CD4-positive, CD25-positive, alpha-beta regulatory T cell (primary cell): ENCODE results near the gene APOL1. TPM values are rescaled to one million over a fixed set of nuclear protein-coding genes. Genes with fewer than 3 reads are reported as not detected.
A peak's percentile ranks its signal among the peaks of the same experiment; 100 is the strongest.

Source experiments
- ATAC-seq, 2 donors: fragments of 150-1000 bp; cut with Tn5 transposase; one replicate each; pipeline ENCODE4 v1.10.0; 2021; ENCODE audit warnings: low read depth in 2 of 2, moderate number of reproducible peaks in 2 of 2, moderate library complexity in 1 of 2
- DNase-seq, 3 donors: peaks; one replicate each; pipeline versions ENCODE4 v3.0.0 to v3.0.0-alpha.2; 2012 to 2022; ENCODE audit warnings: mixed read lengths in 1 of 3
- H3K27ac ChIP-seq: one replicate; pipeline ENCODE4 v1.7.0; 2013; ENCODE audit warnings: mild to moderate bottlenecking, low read length; ENCODE audit not compliant: insufficient read depth, poor library complexity, severe bottlenecking
- H3K27me3 ChIP-seq: one replicate; pipeline ENCODE4 v1.7.0; 2013; ENCODE audit warnings: low read length; ENCODE audit not compliant: control insufficient read depth, insufficient read depth
- H3K36me3 ChIP-seq: one replicate; pipeline ENCODE4 v1.7.0; 2013; ENCODE audit warnings: mild to moderate bottlenecking, low read length, moderate library complexity; ENCODE audit not compliant: control insufficient read depth, insufficient read depth
- H3K4me1 ChIP-seq: 2 replicates; pipeline ENCODE4 v1.7.0; 2013; ENCODE audit warnings: mild to moderate bottlenecking, low read length; ENCODE audit not compliant: insufficient read depth, control insufficient read depth, poor library complexity, severe bottlenecking
- H3K4me3 ChIP-seq: one replicate; pipeline ENCODE4 v1.7.0; 2013; ENCODE audit warnings: low read depth, mild to moderate bottlenecking, low read length, moderate library complexity
- H3K9me3 ChIP-seq, 2 experiments: 1 replicate in 1 of 2; 2 replicates in 1 of 2; pipeline ENCODE4 v1.7.0; 2013; ENCODE audit warnings: low read length in 2 of 2, mild to moderate bottlenecking in 1 of 2, moderate library complexity in 1 of 2; ENCODE audit not compliant: control insufficient read depth in 2 of 2
- H3K27ac Mint-ChIP-seq, 3 donors: one replicate each; pipeline ENCODE4 v1.8.0; 2020 to 2022; ENCODE audit warnings: mild to moderate bottlenecking in 3 of 3, mixed read lengths in 3 of 3, moderate library complexity in 2 of 3
- H3K27me3 Mint-ChIP-seq: one replicate; pipeline ENCODE4 v1.8.0; 2022; ENCODE audit warnings: mild to moderate bottlenecking, mixed read lengths
- H3K36me3 Mint-ChIP-seq: one replicate; pipeline ENCODE4 v1.8.0; 2020; ENCODE audit warnings: mixed read lengths
- H3K4me1 Mint-ChIP-seq, 4 donors: one replicate each; pipeline ENCODE4 v1.8.0; 2020 to 2022; ENCODE audit warnings: mixed read lengths in 4 of 4, mild to moderate bottlenecking in 1 of 4
- H3K4me3 Mint-ChIP-seq, 4 donors: one replicate each; pipeline ENCODE4 v1.8.0; 2020 to 2022; ENCODE audit warnings: mild to moderate bottlenecking in 4 of 4, mixed read lengths in 4 of 4, moderate library complexity in 3 of 4
- H3K9me3 Mint-ChIP-seq, 7 donors: one replicate each; pipeline ENCODE4 v1.8.0; 2020 to 2022; ENCODE audit warnings: mixed read lengths in 7 of 7, mild to moderate bottlenecking in 3 of 7, moderate library complexity in 2 of 7
- polyA plus RNA-seq, 4 donors: library from polyadenylated mRNA; unstranded; fragments of 300-500 nt; fragmentation: Illumina TruSeq; gene quantifications; one replicate each; pipeline ENCODE4 v1.2.3, GENCODE V29; 2021
- total RNA-seq: library from RNA; stranded (reverse); gene quantifications from one replicate; pipeline ENCODE4 v1.2.3, GENCODE V29; 2022

The APOL1 gene
- total and polyA plus RNA-seq, 5 donors from 2014 or later: 6.3 to 16.8 (median 7.6) TPM

DNA sequence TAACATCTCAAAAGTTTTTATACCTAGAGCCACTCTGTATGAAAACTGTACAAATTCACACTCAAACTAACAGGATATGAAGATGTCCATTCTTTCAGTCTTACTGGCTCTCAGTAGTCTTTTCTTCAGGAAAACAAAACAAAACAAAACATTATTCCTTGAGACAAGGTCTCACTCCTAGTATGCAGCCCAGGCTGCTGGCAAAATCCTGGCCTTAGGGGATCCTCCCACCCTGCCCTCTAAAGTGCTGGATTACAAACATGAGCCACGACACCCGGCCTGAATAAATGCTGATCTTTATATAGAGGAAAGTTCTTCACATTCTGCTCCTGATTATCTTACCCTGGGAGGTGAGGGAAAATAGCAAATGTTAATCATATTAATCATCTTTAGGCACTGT lies 18.7 kb upstream of the APOL1 start:
- no peaks in the 10 kb centered on the region for H3K27me3 Mint-ChIP-seq
- Histone ChIP-seq H3K4me3 (no peak overlapping the region), H3K4me1 (peaks cover 31% of the 10 kb centered on the region), H3K27ac (no peak overlapping the region), H3K27me3 (no peaks in the 10 kb centered on the region), H3K36me3 (peaks cover 66% of the 10 kb centered on the region), H3K9me3 (no peaks in the 10 kb centered on the region)
- no peak for DNase-seq
- peak overlapping the region in 1 of 4 donors; percentile 96 for H3K4me3 Mint-ChIP-seq
- H3K27ac Mint-ChIP-seq: peak overlapping the region in 2 of 3 donors; percentile 42 to 87
- peaks cover 68% of the 10 kb centered on the region for H3K36me3 Mint-ChIP-seq
- H3K4me1 Mint-ChIP-seq: peaks cover 34 to 53% (median 43%) of the 10 kb centered on the region in 4 donors
- no peak for ATAC-seq
- peaks cover 0 to 2% (median 0%) of the 10 kb centered on the region in 7 donors for H3K9me3 Mint-ChIP-seq

DNA sequence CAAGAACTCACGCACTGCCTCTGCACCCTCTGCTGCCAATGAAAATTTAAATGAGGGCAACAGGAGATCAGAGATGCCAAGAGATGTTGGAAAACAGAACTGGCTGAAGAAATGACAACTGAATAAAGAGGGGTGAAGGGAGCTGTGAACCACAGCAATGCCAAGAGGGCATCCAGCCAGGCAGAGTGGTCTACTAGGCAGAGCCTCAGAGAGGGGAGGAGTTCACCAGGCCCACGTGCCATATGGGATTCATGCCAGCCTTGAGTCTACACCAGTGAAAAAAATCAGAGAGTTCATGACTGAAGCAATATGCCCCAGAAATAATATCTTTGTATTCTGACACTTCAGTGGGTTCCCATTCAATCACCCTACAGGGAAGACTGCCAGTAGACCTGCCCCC lies 18.0 kb upstream of the APOL1 start:
- H3K4me1 Mint-ChIP-seq: peaks cover 37 to 60% (median 48%) of the 10 kb centered on the region in 4 donors
- no peaks in the 10 kb centered on the region for H3K27me3 ChIP-seq
- H3K36me3 Mint-ChIP-seq: peaks cover 65% of the 10 kb centered on the region
- peak overlapping the region; percentile 11 for H3K4me3 ChIP-seq
- ATAC-seq: no peak
- H3K27me3 Mint-ChIP-seq: no peaks in the 10 kb centered on the region
- no peak overlapping the region for H3K27ac ChIP-seq
- peaks cover 0 to 2% (median 0%) of the 10 kb centered on the region in 7 donors for H3K9me3 Mint-ChIP-seq
- DNase-seq: no peak
- H3K9me3 ChIP-seq: no peaks in the 10 kb centered on the region
- peak overlapping the region in 3 of 4 donors; percentile 3 to 96 (median 73) for H3K4me3 Mint-ChIP-seq
- H3K27ac Mint-ChIP-seq: peak overlapping the region in 2 of 3 donors; percentile 42 to 87
- peaks cover 59% of the 10 kb centered on the region for H3K36me3 ChIP-seq
- peaks cover 36% of the 10 kb centered on the region for H3K4me1 ChIP-seq

DNA sequence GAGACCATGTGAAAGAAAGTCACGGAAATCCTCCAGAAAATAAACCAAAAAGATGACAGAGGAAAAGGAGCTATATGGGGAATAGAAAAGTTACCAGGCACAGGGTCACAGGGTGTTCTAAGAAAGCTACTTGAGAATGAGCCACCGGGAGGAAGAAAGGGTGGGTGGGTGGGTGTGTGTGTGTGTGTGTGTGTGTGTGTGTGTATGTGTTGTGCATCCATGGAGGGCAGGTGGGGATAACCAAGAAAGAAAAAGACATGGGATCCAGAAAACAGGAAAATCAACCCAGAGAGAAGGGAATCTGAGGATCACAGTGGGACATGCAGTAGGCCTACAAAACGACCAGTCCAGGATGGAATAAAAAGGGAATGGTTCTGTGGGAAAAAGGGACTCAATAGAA lies 17.3 kb upstream of the APOL1 start:
- peaks cover 37 to 64% (median 48%) of the 10 kb centered on the region in 4 donors for H3K4me1 Mint-ChIP-seq
- Histone ChIP-seq H3K9me3 (no peaks in the 10 kb centered on the region), H3K27me3 (no peaks in the 10 kb centered on the region), H3K36me3 (peaks cover 53% of the 10 kb centered on the region), H3K27ac (no peak overlapping the region), H3K4me3 (peak overlapping the region; percentile 29), H3K4me1 (peaks cover 38% of the 10 kb centered on the region)
- peak overlapping the region; percentile 79 to 100 (median 96) for H3K4me3 Mint-ChIP-seq
- no peak for ATAC-seq
- no peaks in the 10 kb centered on the region for H3K27me3 Mint-ChIP-seq
- peaks cover 0 to 2% (median 0%) of the 10 kb centered on the region in 7 donors for H3K9me3 Mint-ChIP-seq
- no peak for DNase-seq
- H3K36me3 Mint-ChIP-seq: peaks cover 60% of the 10 kb centered on the region
- H3K27ac Mint-ChIP-seq: peak overlapping the region; percentile 0 to 87 (median 75)

DNA sequence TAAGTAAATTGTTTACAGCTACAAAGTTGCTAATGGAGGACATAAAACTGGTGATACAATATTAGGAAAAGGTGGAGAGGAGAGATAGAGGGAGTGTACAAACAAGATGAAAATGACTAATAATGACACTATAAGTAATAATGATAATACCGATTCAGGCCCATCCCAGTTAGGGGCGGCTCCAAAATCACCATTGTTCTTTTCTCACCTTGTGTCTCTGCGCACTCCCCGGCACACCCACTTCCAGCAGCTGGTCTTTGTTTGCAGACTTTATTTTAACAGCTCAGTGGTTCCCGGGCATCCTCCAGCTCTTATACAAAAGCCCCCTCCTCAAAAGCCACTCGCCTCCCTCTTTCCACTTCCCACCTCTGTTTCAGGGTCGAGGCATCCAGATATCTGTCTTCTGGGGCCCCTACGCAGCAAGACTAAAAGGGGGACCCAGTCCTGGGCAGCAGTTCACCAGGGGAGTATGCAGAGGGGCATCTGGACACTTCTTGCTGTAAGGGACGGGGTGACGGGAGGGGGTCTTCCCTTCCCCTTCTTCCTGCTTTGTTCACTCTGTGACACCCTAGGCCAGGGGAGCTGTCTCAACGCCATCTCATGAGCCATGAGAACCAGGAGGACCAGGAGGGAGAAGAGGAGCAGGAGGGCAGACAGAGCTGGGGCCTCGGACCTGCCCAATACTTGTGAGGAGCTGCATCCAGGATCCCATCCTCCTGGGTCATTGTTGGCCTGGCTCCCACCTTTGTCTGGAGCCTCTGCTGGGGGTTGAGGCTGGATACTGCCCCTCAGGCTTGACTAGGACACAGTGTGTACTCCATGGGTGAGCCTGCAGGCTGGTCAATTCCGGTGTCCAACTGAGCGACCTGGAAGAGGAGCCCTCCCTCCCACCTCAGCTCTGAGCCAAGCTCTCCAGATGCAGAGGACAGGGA lies 16.3 kb upstream of the APOL1 start:
- H3K36me3 ChIP-seq: peaks cover 46% of the 10 kb centered on the region
- peak overlapping the region; percentile 96 to 100 (median 99) for H3K4me3 Mint-ChIP-seq
- no peaks in the 10 kb centered on the region for H3K9me3 ChIP-seq
- H3K27ac ChIP-seq: no peak overlapping the region
- no peaks in the 10 kb centered on the region for H3K27me3 Mint-ChIP-seq
- H3K27ac Mint-ChIP-seq: peak overlapping the region; percentile 52 to 87 (median 75)
- DNase-seq (no peak), ATAC-seq (no peak)
- peaks cover 38% of the 10 kb centered on the region for H3K4me1 ChIP-seq
- peak overlapping the region; percentile 98 for H3K4me3 ChIP-seq
- H3K4me1 Mint-ChIP-seq: peaks cover 37 to 64% (median 48%) of the 10 kb centered on the region in 4 donors
- peaks cover 52% of the 10 kb centered on the region for H3K36me3 Mint-ChIP-seq
- H3K9me3 Mint-ChIP-seq: peaks cover 0 to 2% (median 0%) of the 10 kb centered on the region in 7 donors
- no peaks in the 10 kb centered on the region for H3K27me3 ChIP-seq

DNA sequence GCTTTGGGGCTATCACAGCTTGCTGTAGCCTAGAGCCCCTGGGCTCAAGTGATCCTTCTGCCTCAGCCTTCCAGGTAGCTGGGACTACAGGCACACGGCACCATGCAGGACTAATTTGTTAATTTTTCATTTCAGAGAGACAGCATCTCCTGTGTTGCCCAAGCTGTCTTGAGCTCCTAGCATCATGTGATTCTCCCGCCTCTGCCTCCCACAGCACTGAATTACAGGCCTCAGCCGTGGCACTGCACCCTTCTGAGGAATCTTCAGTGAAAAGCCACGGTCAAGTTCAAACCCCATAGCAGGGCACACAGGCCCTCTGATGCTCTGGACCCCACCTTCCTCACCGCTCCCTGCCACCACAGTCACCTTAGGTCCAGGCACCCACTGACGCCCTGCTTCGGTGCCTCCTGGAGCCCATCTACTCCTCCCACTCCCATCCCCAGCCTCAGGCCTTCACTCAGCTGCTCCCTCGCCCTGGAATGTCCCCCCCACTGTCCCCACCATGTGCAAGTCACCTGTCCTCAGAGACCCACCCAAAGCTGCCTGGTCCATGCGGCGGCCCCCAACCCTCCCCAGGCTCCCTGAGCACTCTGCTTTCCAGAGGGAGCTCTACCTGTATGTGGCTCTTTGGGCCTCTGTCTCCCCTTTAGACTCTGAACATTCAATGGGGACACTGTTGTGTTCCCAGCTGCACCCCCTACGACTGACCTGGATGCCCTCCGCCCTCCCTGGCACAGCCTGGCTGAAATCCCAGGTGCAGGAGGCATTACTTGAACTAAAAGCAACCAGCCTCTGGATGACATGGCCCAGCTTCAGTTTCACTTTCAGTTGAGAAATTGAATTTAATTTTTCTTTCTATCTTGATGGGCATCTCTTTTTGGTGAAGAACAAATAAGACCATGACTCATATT lies 15.2 kb upstream of the APOL1 start:
- Mint-ChIP-seq H3K27me3 (no peaks in the 10 kb centered on the region), H3K9me3 (peaks cover 0 to 7% (median 2%) of the 10 kb centered on the region in 7 donors), H3K36me3 (peaks cover 45% of the 10 kb centered on the region), H3K27ac (peak overlapping the region; percentile 95 to 100 (median 96)), H3K4me1 (peaks cover 37 to 64% (median 45%) of the 10 kb centered on the region in 4 donors), H3K4me3 (peak overlapping the region; percentile 96 to 100 (median 99))
- DNase-seq: peak in 2 of 3 donors; percentile 13 to 66
- Histone ChIP-seq H3K27ac (peak overlapping the region; percentile 81), H3K36me3 (peaks cover 35% of the 10 kb centered on the region), H3K27me3 (no peaks in the 10 kb centered on the region), H3K4me1 (peaks cover 38% of the 10 kb centered on the region), H3K4me3 (peak overlapping the region; percentile 98), H3K9me3 (peaks cover 0 to under 1% of the 10 kb centered on the region in 2 experiments)
- ATAC-seq: no peak

DNA sequence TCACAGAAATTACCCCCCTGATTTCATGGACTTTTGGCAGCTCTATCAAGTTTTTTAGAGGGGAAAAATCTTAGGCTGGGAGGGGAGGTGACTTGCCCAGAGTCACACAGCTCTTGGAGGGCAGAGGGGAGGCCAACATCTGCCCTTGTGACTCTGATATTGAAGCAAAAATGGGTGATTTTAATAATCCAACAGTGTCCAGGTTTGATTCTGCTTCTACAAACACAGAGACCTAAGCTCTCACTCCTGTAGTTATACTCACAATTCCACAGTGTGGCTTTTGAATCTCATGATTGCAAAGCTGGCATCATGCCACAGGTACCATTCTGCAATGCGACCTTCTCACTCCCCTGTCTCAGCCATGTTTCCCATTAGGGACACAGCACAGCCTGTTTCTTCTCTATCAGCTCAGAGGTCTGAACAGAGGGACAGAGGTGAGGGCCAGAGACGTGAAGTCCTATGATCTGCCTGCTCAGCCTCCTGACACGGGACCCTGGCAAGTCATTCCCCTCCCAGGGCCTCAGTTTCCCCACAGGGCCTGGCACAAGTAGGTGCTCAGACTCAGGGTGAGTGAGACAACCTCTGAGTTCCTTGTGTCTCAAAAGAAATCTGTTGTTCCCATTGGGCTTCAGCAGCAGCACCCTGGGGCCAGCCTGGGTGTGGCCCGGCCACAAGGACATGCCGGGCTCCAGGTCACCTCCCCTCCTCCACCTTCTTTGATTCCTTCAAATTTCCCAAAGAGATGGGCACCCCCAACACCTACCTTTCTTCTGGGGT lies 14.4 kb upstream of the APOL1 start:
- no peak for ATAC-seq
- Mint-ChIP-seq H3K27ac (peak overlapping the region; percentile 95 to 100 (median 96)), H3K4me3 (peak overlapping the region; percentile 96 to 100 (median 99)), H3K4me1 (peaks cover 33 to 64% (median 43%) of the 10 kb centered on the region in 4 donors), H3K27me3 (no peaks in the 10 kb centered on the region), H3K9me3 (peaks cover 0 to 12% (median 2%) of the 10 kb centered on the region in 7 donors), H3K36me3 (peaks cover 37% of the 10 kb centered on the region)
- Histone ChIP-seq H3K27ac (peak overlapping the region; percentile 81), H3K4me3 (peak overlapping the region; percentile 98), H3K4me1 (peaks cover 38% of the 10 kb centered on the region), H3K27me3 (no peaks in the 10 kb centered on the region), H3K36me3 (peaks cover 27% of the 10 kb centered on the region), H3K9me3 (peaks cover 0 to 4% of the 10 kb centered on the region in 2 experiments)
- no peak for DNase-seq

DNA sequence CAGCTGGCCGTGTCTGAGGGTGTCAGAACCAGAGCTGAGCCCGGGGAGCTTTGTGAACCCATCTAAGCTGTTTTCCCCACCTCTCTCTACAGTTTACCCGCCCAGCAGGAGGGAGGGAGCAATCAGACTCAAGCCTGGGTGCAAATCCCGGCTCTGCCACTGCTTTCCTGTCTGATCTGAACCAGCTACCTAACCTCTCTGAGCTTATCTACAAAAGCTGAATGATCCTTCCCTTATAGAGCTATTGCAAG lies 13.9 kb upstream of the APOL1 start:
- Histone ChIP-seq H3K4me3 (peak overlapping the region; percentile 98), H3K27ac (peak overlapping the region; percentile 81), H3K36me3 (peaks cover 22% of the 10 kb centered on the region), H3K9me3 (peaks cover 0 to 4% of the 10 kb centered on the region in 2 experiments), H3K27me3 (no peaks in the 10 kb centered on the region), H3K4me1 (peaks cover 38% of the 10 kb centered on the region)
- Mint-ChIP-seq H3K27ac (peak overlapping the region; percentile 95 to 100 (median 96)), H3K4me3 (peak overlapping the region; percentile 96 to 100 (median 99)), H3K36me3 (peaks cover 32% of the 10 kb centered on the region), H3K27me3 (no peaks in the 10 kb centered on the region), H3K9me3 (peaks cover 0 to 12% (median 2%) of the 10 kb centered on the region in 7 donors), H3K4me1 (peaks cover 28 to 60% (median 41%) of the 10 kb centered on the region in 4 donors)
- ATAC-seq (peak; percentile 3), DNase-seq (no peak)
